WTC11 (cell line): ENCODE results near the gene CUTA. TPM values are rescaled to one million over a fixed set of nuclear protein-coding genes. Genes with fewer than 3 reads are reported as not detected.

Experiments used
- ATAC-seq: fragments of 200-7000 bp; cut with Tn5 transposase; 2 replicates; pipeline ENCODE4 v1.10.0; 2021; ENCODE audit warnings: mild to moderate bottlenecking, moderate library complexity
- CTCF ChIA-PET: fragments of 300-600 bp; sonication (Branson Sonifier 250); formaldehyde crosslinking; loops from one replicate; lab custom pipeline; 2021; ENCODE audit warnings: antibody characterized with exemption; lab: Charles Lee
- POLR2A ChIA-PET: fragments of 350-600 bp; sonication (Branson Sonifier 250); formaldehyde crosslinking; loops from one replicate; lab custom pipeline; 2021; ENCODE audit warnings: antibody characterized with exemption; lab: Charles Lee
- DNase-seq: peaks from one replicate; pipeline ENCODE4 v3.0.0; 2021; ENCODE audit warnings: low spot score
- H3K27ac Mint-ChIP-seq: 2 replicates; pipeline ENCODE4 v1.8.0; 2021; ENCODE audit warnings: mixed read lengths
- H3K27me3 Mint-ChIP-seq: 2 replicates; pipeline ENCODE4 v1.8.0; 2021; ENCODE audit warnings: low read depth, mild to moderate bottlenecking, moderate library complexity, mixed read lengths
- H3K36me3 Mint-ChIP-seq: 2 replicates; pipeline ENCODE4 v1.8.0; 2021; ENCODE audit warnings: mixed read lengths
- H3K4me1 Mint-ChIP-seq: 2 replicates; pipeline ENCODE4 v1.8.0; 2022; ENCODE audit warnings: mixed read lengths
- H3K4me3 Mint-ChIP-seq: 2 replicates; pipeline ENCODE4 v1.8.0; 2021; ENCODE audit warnings: mild to moderate bottlenecking, moderate library complexity, mixed read lengths
- H3K9me3 Mint-ChIP-seq: 2 replicates; pipeline ENCODE4 v1.8.0; 2021; ENCODE audit warnings: mixed read lengths
- ARID4B ChIP-seq: sonication (generic); formaldehyde crosslinking; IDR thresholded peaks from 2 replicates; pipeline ENCODE4 v1.8.0; 2023; ENCODE audit warnings: missing genetic modification reagents, mild to moderate bottlenecking, borderline replicate concordance
- CREB1 ChIP-seq: sonication (generic); formaldehyde crosslinking; IDR thresholded peaks from 2 replicates; pipeline ENCODE4 v1.8.0; 2023; ENCODE audit warnings: mild to moderate bottlenecking, missing genetic modification reagents
- CTCF ChIP-seq: fragments of 200-600 bp; IDR thresholded peaks from 2 replicates; pipeline ENCODE4 v1.8.0; 2022; ENCODE audit warnings: antibody characterized with exemption
- FOXP1 ChIP-seq: sonication (generic); formaldehyde crosslinking; IDR thresholded peaks from 2 replicates; pipeline ENCODE4 v1.8.0; 2022; ENCODE audit warnings: missing genetic modification reagents, mild to moderate bottlenecking, moderate library complexity, borderline replicate concordance
- IRF1 ChIP-seq: sonication (generic); formaldehyde crosslinking; IDR thresholded peaks from 2 replicates; pipeline ENCODE4 v1.8.0; 2023; ENCODE audit warnings: missing genetic modification reagents
- IRF2 ChIP-seq: sonication (generic); formaldehyde crosslinking; IDR thresholded peaks from 2 replicates; pipeline ENCODE4 v1.8.0; 2022; ENCODE audit warnings: low read depth, missing genetic modification reagents, borderline replicate concordance
- MLX ChIP-seq: sonication (generic); formaldehyde crosslinking; IDR thresholded peaks from 2 replicates; pipeline ENCODE4 v1.8.1; 2023; ENCODE audit warnings: mild to moderate bottlenecking, missing genetic modification reagents, moderate library complexity
- PRDM15 ChIP-seq: sonication (generic); formaldehyde crosslinking; IDR thresholded peaks from 2 replicates; pipeline ENCODE4 v1.8.0; 2022; ENCODE audit warnings: missing genetic modification reagents
- TCF7 ChIP-seq: sonication (generic); formaldehyde crosslinking; IDR thresholded peaks from 2 replicates; pipeline ENCODE4 v1.8.0; 2022; ENCODE audit warnings: mild to moderate bottlenecking, low read depth, missing genetic modification reagents, moderate library complexity
- USF2 ChIP-seq: sonication (generic); formaldehyde crosslinking; IDR thresholded peaks from 2 replicates; pipeline ENCODE4 v1.8.1; 2023; ENCODE audit warnings: mild to moderate bottlenecking, missing genetic modification reagents, moderate library complexity
- ZNF138 ChIP-seq: sonication (generic); formaldehyde crosslinking; conservative IDR thresholded peaks from 2 replicates; pipeline ENCODE4 v1.8.1; 2022; ENCODE audit warnings: mild to moderate bottlenecking, moderate library complexity, missing genetic modification reagents
- ZNF281 ChIP-seq: sonication (generic); formaldehyde crosslinking; IDR thresholded peaks from 2 replicates; pipeline ENCODE4 v1.8.0; 2023; ENCODE audit warnings: mild to moderate bottlenecking, missing genetic modification reagents
- ZNF396 ChIP-seq: fragments of 250-450 bp; sonication (Bioruptor Pico); IDR thresholded peaks from 2 replicates; pipeline ENCODE4 v1.8.0; 2021; ENCODE audit warnings: mild to moderate bottlenecking, moderate library complexity, borderline replicate concordance
- ZNF425 ChIP-seq: fragments of 250-450 bp; sonication (Bioruptor Pico); conservative IDR thresholded peaks from 2 replicates; pipeline ENCODE4 v1.9.0; 2021; ENCODE audit warnings: mild to moderate bottlenecking
- total RNA-seq: library from RNA; stranded (reverse); gene quantifications from 3 replicates; pipeline ENCODE4 v1.2.3, GENCODE V29; 2021

The CUTA gene
- total RNA-seq, 1 experiment from 2014 or later = 247 TPM

GRCh38 chr6:33424855-33425667 lies 7.2 kb upstream of the CUTA start:
- CTCF ChIA-PET = interaction anchor here (0.7 to 2.7 kb wide), 18 partner anchors 7 to 1906 kb away, joined by 3 to 21 read pairs (median 4); partner anchors contain the start of genes B3GALT4, BAK1, CUTA and KIFC1
- peaks cover 13% of the 10 kb centered on the region for H3K36me3 Mint-ChIP-seq
- H3K27ac Mint-ChIP-seq = peak overlapping the region; percentile 93
- peaks cover 65% of the 10 kb centered on the region for H3K4me1 Mint-ChIP-seq
- H3K27me3 Mint-ChIP-seq = no peaks in the 10 kb centered on the region; the same call in 1 of the 2 replicates
- POLR2A ChIA-PET = interaction anchor here (0.7 to 1.2 kb wide), 3 partner anchors 13 to 29 kb away, joined by 3 read pairs; partner anchors contain the start of gene ZBTB9
- ATAC-seq (no peak), DNase-seq (no peak)
- peak; percentile 69 for TF ChIP-seq PRDM15 (CRISPR knock-in tag)
- TF ChIP-seq CTCF = no peak
- TF ChIP-seq ARID4B = no peak
- no peak for TF ChIP-seq CREB1
- no peak for TF ChIP-seq ZNF281 (CRISPR knock-in tag)
- H3K9me3 Mint-ChIP-seq = no peaks in the 10 kb centered on the region
- H3K4me3 Mint-ChIP-seq = peak overlapping the region; percentile 85

GRCh38 chr6:33423777-33424176 lies 5.9 kb upstream of the CUTA start:
- ChIA-PET CTCF (no interaction called here), POLR2A (no interaction called here)
- Mint-ChIP-seq H3K4me1 (peaks cover 63% of the 10 kb centered on the region), H3K36me3 (peaks cover 13% of the 10 kb centered on the region), H3K9me3 (no peaks in the 10 kb centered on the region), H3K4me3 (peak overlapping the region; percentile 85; the same call in 1 of the 2 replicates), H3K27me3 (no peaks in the 10 kb centered on the region; the same call in 1 of the 2 replicates), H3K27ac (peak overlapping the region; percentile 93; the same call in 1 of the 2 replicates)
- DNase-seq (no peak), ATAC-seq (no peak)
- TF ChIP-seq TCF7 (CRISPR knock-in tag) (no peak), MLX (CRISPR knock-in tag) (no peak), ZNF396 (CRISPR knock-in tag) (no peak), ZNF425 (CRISPR knock-in tag) (no peak), USF2 (no peak), ZNF138 (CRISPR knock-in tag) (no peak), IRF1 (no peak), FOXP1 (CRISPR knock-in tag) (no peak), IRF2 (no peak)
